Measurements from ENCODE around the gene RGS7BP.

The RGS7BP gene

DNA sequence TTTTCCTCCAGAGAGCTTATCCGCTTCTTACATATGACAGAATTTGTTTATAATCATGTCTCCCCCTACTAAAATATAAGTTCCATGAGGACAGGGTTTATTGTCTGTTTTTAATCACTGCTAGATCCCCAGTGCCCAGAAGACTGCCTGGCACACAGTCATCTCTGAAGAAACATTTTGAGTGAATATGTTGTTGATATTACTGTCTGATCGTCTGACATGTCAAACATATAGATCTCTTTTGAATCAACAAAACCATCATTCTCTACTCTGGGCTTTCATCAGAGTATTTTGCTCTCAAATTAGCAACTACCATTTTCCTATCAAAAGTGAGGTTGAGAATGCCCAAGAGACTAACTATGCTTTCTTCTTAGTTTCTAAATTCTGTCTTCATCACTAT is 117.2 kb downstream of the RGS7BP start:
- Histone ChIP-seq H3K4me1 (ENCODE audit: control insufficient read depth in 2 of 2, insufficient read depth in 2 of 2, low read length in 2 of 2) (no peaks in the 10 kb centered on the region), H3K4me3 (ENCODE audit: low read length in 2 of 2) (no peak overlapping the region), H3K27me3 (ENCODE audit: control insufficient read depth in 2 of 2, insufficient read depth in 2 of 2, low read length in 2 of 2) (no peaks in the 10 kb centered on the region), H3K9ac (ENCODE audit: low read depth in 1 of 2, low read length in 2 of 2) (no peak overlapping the region), H3K9me3 (ENCODE audit: control insufficient read depth in 2 of 2, low read length in 2 of 2) (no peaks in the 10 kb centered on the region), H3K27ac (ENCODE audit: low read depth in 2 of 2, low read length in 2 of 2) (no peak overlapping the region), H3K36me3 (ENCODE audit: control insufficient read depth in 2 of 2, insufficient read depth in 2 of 2, low read length in 2 of 2) (no peaks in the 10 kb centered on the region)

DNA sequence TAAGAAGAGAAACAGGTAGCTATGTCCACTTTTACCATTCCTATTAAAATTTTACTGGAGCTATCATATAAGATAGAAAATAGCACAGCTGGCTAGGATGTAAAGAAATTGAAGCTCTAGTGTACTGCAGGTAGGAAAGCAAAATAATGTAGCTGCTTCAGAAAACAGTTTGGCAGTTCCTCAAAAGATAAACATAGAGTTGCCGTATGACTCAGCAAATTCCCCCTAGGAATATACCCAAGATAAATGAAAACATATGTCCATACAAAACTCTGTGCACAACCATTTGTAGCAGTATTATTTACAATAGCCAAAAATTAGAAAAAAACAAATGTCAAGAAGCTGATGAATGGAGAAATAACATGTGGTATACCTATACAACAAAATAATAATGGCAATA is 119.9 kb downstream of the RGS7BP start:
- Histone ChIP-seq H3K9me3 (ENCODE audit: control insufficient read depth in 2 of 2, low read length in 2 of 2) (no peaks in the 10 kb centered on the region), H3K9ac (ENCODE audit: low read depth in 1 of 2, low read length in 2 of 2) (no peak overlapping the region), H3K27ac (ENCODE audit: low read depth in 2 of 2, low read length in 2 of 2) (no peak overlapping the region), H3K4me3 (ENCODE audit: low read length in 2 of 2) (no peak overlapping the region), H3K27me3 (ENCODE audit: control insufficient read depth in 2 of 2, insufficient read depth in 2 of 2, low read length in 2 of 2) (no peaks in the 10 kb centered on the region), H3K36me3 (ENCODE audit: control insufficient read depth in 2 of 2, insufficient read depth in 2 of 2, low read length in 2 of 2) (no peaks in the 10 kb centered on the region), H3K4me1 (ENCODE audit: control insufficient read depth in 2 of 2, insufficient read depth in 2 of 2, low read length in 2 of 2) (no peaks in the 10 kb centered on the region)

DNA sequence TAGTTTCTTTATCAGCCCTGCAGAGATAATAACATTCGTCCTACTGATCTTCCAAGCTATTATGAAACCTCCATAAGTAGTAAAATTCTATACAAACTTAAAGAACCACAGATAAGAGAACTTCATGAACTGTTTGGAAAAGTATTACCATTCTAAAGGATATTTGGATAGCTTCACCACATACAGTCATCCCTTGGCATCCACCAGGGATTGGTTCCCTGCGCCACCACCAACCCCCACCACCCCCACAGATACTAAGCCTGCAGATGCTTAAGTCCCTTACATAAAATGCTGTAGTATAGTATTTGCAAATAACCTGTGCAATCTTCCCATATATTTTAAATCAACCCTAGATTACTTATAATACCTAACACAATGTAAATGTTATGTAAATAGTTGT is 123.1 kb downstream of the RGS7BP start:
- H3K4me1 ChIP-seq (ENCODE audit: control insufficient read depth in 2 of 2, insufficient read depth in 2 of 2, low read length in 2 of 2): no peaks in the 10 kb centered on the region
- H3K9me3 ChIP-seq (ENCODE audit: control insufficient read depth in 2 of 2, low read length in 2 of 2): no peaks in the 10 kb centered on the region
- no peak overlapping the region for H3K27ac ChIP-seq (ENCODE audit: low read depth in 2 of 2, low read length in 2 of 2)
- no peaks in the 10 kb centered on the region for H3K27me3 ChIP-seq (ENCODE audit: control insufficient read depth in 2 of 2, insufficient read depth in 2 of 2, low read length in 2 of 2)
- H3K9ac ChIP-seq (ENCODE audit: low read depth in 1 of 2, low read length in 2 of 2): no peak overlapping the region
- H3K4me3 ChIP-seq (ENCODE audit: low read length in 2 of 2): no peak overlapping the region
- no peaks in the 10 kb centered on the region for H3K36me3 ChIP-seq (ENCODE audit: control insufficient read depth in 2 of 2, insufficient read depth in 2 of 2, low read length in 2 of 2)

DNA sequence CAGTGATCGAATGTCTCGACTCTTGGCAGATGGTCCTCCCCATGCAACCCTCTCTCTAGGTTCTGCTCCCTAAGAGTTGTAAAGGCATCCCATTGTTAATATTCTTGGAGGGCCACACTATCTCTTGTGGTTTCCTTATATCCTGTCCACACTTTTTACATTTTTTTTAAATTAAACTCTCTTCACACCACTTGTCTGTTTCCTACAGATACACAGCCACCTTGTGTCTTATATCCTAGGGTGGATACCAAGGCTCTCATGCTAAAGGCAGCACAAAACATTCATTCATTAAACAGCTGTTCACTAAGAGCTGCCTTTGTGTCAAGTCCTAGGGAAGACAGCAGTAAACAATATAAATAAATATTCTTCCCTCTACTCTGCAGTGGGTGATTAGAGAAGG is 124.0 kb downstream of the RGS7BP start:
- Histone ChIP-seq H3K9me3 (ENCODE audit: control insufficient read depth in 2 of 2, low read length in 2 of 2) (no peaks in the 10 kb centered on the region), H3K4me3 (ENCODE audit: low read length in 2 of 2) (no peak overlapping the region)

DNA sequence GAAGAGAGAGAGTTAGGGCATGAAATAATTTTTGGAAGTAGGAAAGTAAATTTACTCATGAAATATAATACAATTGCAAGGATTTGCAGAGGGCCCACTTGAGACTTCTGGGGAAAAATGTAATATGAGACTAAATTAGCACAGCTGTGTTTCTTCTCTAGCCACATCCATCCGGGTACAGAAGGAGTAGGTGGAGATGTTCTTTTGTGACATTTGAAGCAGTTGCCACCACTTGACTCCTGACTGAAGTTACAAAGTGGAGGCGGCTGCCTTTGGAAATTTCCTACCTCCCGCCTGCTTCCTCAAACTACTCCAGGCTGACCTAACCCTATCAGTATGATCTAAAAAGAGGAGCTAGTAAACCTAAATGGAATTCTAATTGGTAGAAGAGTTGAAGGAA is 126.4 kb downstream of the RGS7BP start:
- no peaks in the 10 kb centered on the region for H3K36me3 ChIP-seq (ENCODE audit: control insufficient read depth in 2 of 2, insufficient read depth in 2 of 2, low read length in 2 of 2)
- no peak overlapping the region for H3K4me3 ChIP-seq (ENCODE audit: low read length in 2 of 2)
- no peaks in the 10 kb centered on the region for H3K9me3 ChIP-seq (ENCODE audit: control insufficient read depth in 2 of 2, low read length in 2 of 2)
- H3K9ac ChIP-seq (ENCODE audit: low read depth in 1 of 2, low read length in 2 of 2): no peak overlapping the region
- no peak overlapping the region for H3K27ac ChIP-seq (ENCODE audit: low read depth in 2 of 2, low read length in 2 of 2)
- no peaks in the 10 kb centered on the region for H3K27me3 ChIP-seq (ENCODE audit: control insufficient read depth in 2 of 2, insufficient read depth in 2 of 2, low read length in 2 of 2)
- H3K4me1 ChIP-seq (ENCODE audit: control insufficient read depth in 2 of 2, insufficient read depth in 2 of 2, low read length in 2 of 2): no peaks in the 10 kb centered on the region

More for the DNA sequence above, 124.0 kb downstream of the RGS7BP start:
- Histone ChIP-seq H3K27me3 (ENCODE audit: control insufficient read depth in 2 of 2, insufficient read depth in 2 of 2, low read length in 2 of 2) (no peaks in the 10 kb centered on the region), H3K36me3 (ENCODE audit: control insufficient read depth in 2 of 2, insufficient read depth in 2 of 2, low read length in 2 of 2) (no peaks in the 10 kb centered on the region), H3K27ac (ENCODE audit: low read depth in 2 of 2, low read length in 2 of 2) (no peak overlapping the region), H3K4me1 (ENCODE audit: control insufficient read depth in 2 of 2, insufficient read depth in 2 of 2, low read length in 2 of 2) (no peaks in the 10 kb centered on the region), H3K9ac (ENCODE audit: low read depth in 1 of 2, low read length in 2 of 2) (no peak overlapping the region)

DNA sequence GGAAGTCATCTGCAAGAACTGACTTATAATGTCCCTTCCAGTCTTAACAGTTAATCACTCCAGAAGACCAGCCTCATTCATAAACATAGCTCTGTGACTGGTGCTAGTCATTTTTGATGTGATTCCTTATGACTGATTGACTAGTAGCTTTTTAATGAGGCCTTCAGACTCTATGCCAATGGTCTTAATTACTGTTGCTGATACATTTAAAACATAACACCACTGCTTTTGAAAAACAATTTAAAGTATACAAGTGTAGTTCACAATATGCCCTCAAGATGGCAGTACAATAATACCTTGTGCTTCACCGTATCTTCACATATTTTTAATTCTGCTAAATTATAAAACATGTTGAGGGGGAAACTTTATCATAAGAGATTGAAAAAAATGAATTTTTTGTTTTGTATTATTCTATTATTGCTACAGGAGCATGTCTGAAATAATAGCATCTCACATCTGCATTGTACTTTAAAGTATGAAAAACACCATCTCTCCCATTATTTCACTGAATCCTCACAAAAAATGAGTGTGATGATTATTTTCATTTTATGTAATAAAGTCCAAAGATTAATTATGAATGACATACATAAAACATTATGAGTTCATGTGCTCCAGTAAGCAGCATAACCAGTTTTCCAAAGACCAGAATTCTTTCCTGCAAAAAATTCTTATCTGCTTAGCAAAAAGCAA is 129.3 kb downstream of the RGS7BP start:
- Histone ChIP-seq H3K36me3 (ENCODE audit: control insufficient read depth in 2 of 2, insufficient read depth in 2 of 2, low read length in 2 of 2) (no peaks in the 10 kb centered on the region), H3K9ac (ENCODE audit: low read depth in 1 of 2, low read length in 2 of 2) (no peak overlapping the region), H3K4me1 (ENCODE audit: control insufficient read depth in 2 of 2, insufficient read depth in 2 of 2, low read length in 2 of 2) (no peaks in the 10 kb centered on the region), H3K4me3 (ENCODE audit: low read length in 2 of 2) (no peak overlapping the region), H3K27ac (ENCODE audit: low read depth in 2 of 2, low read length in 2 of 2) (no peak overlapping the region), H3K9me3 (ENCODE audit: control insufficient read depth in 2 of 2, low read length in 2 of 2) (no peaks in the 10 kb centered on the region), H3K27me3 (ENCODE audit: control insufficient read depth in 2 of 2, insufficient read depth in 2 of 2, low read length in 2 of 2) (peaks cover 0 to 5% of the 10 kb centered on the region in 2 donors)

DNA sequence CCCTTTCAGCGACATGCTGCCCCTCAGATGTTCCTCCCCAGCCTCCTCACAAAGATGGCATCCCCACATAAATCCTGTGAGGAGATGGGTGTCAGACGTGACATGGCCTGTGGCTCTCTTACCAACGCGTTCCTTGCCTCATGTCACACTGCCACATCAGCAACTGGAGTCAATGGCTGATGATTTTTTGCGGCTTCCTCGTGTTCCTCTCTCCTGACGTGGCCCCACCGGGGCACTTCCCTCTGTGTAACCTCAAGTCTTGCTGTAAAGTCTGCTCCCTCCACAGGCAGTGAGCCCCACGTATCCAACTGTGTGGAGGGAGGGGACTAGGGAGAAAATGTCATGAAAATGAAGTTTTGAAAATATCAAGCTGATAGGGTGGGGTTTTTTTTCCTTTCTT is 131.3 kb downstream of the RGS7BP start:
- H3K36me3 ChIP-seq (ENCODE audit: control insufficient read depth in 2 of 2, insufficient read depth in 2 of 2, low read length in 2 of 2): no peaks in the 10 kb centered on the region

DNA sequence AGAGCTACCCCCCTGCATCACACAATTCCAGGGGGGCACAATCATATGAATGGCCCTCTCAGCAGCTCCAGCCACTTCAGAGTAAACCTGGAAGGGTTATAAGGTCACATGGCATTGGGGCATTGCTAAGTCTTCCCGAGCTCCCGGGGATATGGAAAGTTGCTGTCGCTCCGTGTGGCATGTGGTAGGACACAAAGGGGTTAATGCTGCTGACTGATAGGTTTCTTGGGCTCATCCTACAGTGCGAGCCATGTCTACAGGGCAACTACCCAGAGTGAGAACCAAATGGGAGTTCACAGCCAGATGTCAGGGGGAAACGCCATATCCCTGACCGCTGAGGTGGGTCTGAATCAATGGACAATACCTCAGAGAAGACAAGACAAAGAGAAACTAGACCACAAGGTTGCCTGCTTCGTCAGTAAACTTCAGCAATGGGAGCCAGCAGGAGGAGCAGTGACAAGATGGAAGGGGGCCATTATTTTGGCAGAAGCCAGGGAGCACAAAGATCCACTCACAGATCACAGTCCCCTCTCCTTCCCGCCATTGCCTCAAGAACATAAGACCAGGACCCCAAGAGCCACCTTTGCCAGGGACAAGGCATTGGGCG is 132.1 kb downstream of the RGS7BP start:
- Histone ChIP-seq H3K9ac (ENCODE audit: low read depth in 1 of 2, low read length in 2 of 2) (no peak overlapping the region), H3K4me1 (ENCODE audit: control insufficient read depth in 2 of 2, insufficient read depth in 2 of 2, low read length in 2 of 2) (no peaks in the 10 kb centered on the region), H3K27ac (ENCODE audit: low read depth in 2 of 2, low read length in 2 of 2) (no peak overlapping the region), H3K4me3 (ENCODE audit: low read length in 2 of 2) (no peak overlapping the region), H3K36me3 (ENCODE audit: control insufficient read depth in 2 of 2, insufficient read depth in 2 of 2, low read length in 2 of 2) (no peaks in the 10 kb centered on the region), H3K27me3 (ENCODE audit: control insufficient read depth in 2 of 2, insufficient read depth in 2 of 2, low read length in 2 of 2) (peaks cover 0 to 5% of the 10 kb centered on the region in 2 donors), H3K9me3 (ENCODE audit: control insufficient read depth in 2 of 2, low read length in 2 of 2) (no peaks in the 10 kb centered on the region)

More for the DNA sequence above, 131.3 kb downstream of the RGS7BP start:
- no peaks in the 10 kb centered on the region for H3K9me3 ChIP-seq (ENCODE audit: control insufficient read depth in 2 of 2, low read length in 2 of 2)
- H3K27ac ChIP-seq (ENCODE audit: low read depth in 2 of 2, low read length in 2 of 2): no peak overlapping the region
- no peak overlapping the region for H3K9ac ChIP-seq (ENCODE audit: low read depth in 1 of 2, low read length in 2 of 2)
- no peak overlapping the region for H3K4me3 ChIP-seq (ENCODE audit: low read length in 2 of 2)
- H3K4me1 ChIP-seq (ENCODE audit: control insufficient read depth in 2 of 2, insufficient read depth in 2 of 2, low read length in 2 of 2): no peaks in the 10 kb centered on the region
- peaks cover 0 to 5% of the 10 kb centered on the region in 2 donors for H3K27me3 ChIP-seq (ENCODE audit: control insufficient read depth in 2 of 2, insufficient read depth in 2 of 2, low read length in 2 of 2)

DNA sequence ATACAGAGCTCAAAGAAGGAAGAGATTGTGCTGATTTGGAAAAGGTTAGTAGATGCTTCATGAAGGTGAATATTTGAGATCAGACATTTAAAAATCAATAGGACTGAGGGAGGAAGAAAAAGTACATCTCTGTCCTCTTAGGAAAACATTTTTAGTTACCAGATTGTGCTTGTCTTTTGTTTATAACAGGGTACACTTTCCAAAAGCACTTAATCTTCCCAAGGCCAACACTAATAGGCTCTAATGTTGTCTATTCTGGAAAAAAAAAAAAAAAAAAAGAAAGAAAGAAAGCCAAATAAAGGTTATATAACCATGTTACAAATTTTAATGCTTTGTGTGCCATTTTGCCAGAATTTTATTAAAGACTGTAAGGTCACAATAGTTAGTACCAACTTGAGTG is 139.0 kb downstream of the RGS7BP start:
- no peaks in the 10 kb centered on the region for H3K36me3 ChIP-seq (ENCODE audit: control insufficient read depth in 2 of 2, insufficient read depth in 2 of 2, low read length in 2 of 2)
- H3K4me3 ChIP-seq (ENCODE audit: low read length in 2 of 2): no peak overlapping the region
- H3K27ac ChIP-seq (ENCODE audit: low read depth in 2 of 2, low read length in 2 of 2): peak overlapping the region in 1 of 2 donors; percentile 29
- no peak overlapping the region for H3K9ac ChIP-seq (ENCODE audit: low read depth in 1 of 2, low read length in 2 of 2)
- no peaks in the 10 kb centered on the region for H3K4me1 ChIP-seq (ENCODE audit: control insufficient read depth in 2 of 2, insufficient read depth in 2 of 2, low read length in 2 of 2)
- no peaks in the 10 kb centered on the region for H3K9me3 ChIP-seq (ENCODE audit: control insufficient read depth in 2 of 2, low read length in 2 of 2)
- H3K27me3 ChIP-seq (ENCODE audit: control insufficient read depth in 2 of 2, insufficient read depth in 2 of 2, low read length in 2 of 2): no peaks in the 10 kb centered on the region

DNA sequence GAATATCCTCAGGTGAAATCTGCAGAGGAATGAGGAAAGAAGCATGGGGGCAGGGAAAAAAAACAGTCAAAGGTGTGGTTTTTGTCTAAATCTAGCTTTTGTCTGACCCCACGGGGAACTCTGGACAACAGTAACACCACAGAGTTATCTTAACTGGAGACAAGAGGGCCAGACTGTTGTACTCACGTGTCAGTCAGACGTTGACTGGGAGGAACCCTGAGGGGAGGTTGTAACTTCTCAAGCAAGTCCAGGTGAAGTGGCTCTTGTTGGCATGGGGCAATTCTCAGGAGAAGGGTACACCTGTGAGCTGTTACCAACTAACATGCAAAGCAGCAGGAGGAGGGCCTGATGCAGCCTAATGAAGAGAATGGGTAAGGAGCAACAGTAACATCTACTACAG is 140.4 kb downstream of the RGS7BP start:
- Histone ChIP-seq H3K9ac (ENCODE audit: low read depth in 1 of 2, low read length in 2 of 2) (no peak overlapping the region), H3K27ac (ENCODE audit: low read depth in 2 of 2, low read length in 2 of 2) (no peak overlapping the region), H3K27me3 (ENCODE audit: control insufficient read depth in 2 of 2, insufficient read depth in 2 of 2, low read length in 2 of 2) (no peaks in the 10 kb centered on the region), H3K9me3 (ENCODE audit: control insufficient read depth in 2 of 2, low read length in 2 of 2) (no peaks in the 10 kb centered on the region), H3K36me3 (ENCODE audit: control insufficient read depth in 2 of 2, insufficient read depth in 2 of 2, low read length in 2 of 2) (no peaks in the 10 kb centered on the region), H3K4me3 (ENCODE audit: low read length in 2 of 2) (no peak overlapping the region), H3K4me1 (ENCODE audit: control insufficient read depth in 2 of 2, insufficient read depth in 2 of 2, low read length in 2 of 2) (no peaks in the 10 kb centered on the region)
